LNCAP (cell line): ENCODE results near the gene AADAT.

Experiments used
- TF ChIP-seq, protein P1 (sequence below): fragments of 450-650 bp; IDR thresholded peaks from 2 replicates; pipeline ENCODE4 v1.5.1; 2017; ENCODE audit warnings: mild to moderate bottlenecking

The AADAT gene

DNA sequence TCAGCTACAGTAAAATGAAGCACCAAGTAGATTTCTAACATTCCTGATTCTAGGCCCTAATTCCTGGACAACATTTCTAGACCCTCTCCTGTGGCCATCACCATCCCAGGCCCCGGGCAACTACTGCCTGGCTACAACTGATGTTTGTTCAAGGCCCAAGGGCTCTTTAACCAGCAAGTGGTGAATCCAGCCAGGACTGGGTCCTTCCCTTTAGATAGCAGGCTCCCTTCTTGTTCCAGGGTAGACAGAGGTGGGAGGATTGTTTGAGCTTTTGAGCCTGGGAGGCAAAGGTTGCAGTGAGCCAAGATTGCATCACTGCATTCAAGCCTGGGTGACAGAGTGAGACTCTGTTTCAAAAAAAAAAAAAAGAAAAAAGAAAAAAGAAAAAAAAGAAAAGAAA, 12.7 kb upstream of the AADAT start:
- TF ChIP-seq, protein P1, sequence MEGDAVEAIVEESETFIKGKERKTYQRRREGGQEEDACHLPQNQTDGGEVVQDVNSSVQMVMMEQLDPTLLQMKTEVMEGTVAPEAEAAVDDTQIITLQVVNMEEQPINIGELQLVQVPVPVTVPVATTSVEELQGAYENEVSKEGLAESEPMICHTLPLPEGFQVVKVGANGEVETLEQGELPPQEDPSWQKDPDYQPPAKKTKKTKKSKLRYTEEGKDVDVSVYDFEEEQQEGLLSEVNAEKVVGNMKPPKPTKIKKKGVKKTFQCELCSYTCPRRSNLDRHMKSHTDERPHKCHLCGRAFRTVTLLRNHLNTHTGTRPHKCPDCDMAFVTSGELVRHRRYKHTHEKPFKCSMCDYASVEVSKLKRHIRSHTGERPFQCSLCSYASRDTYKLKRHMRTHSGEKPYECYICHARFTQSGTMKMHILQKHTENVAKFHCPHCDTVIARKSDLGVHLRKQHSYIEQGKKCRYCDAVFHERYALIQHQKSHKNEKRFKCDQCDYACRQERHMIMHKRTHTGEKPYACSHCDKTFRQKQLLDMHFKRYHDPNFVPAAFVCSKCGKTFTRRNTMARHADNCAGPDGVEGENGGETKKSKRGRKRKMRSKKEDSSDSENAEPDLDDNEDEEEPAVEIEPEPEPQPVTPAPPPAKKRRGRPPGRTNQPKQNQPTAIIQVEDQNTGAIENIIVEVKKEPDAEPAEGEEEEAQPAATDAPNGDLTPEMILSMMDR, result no peak

DNA sequence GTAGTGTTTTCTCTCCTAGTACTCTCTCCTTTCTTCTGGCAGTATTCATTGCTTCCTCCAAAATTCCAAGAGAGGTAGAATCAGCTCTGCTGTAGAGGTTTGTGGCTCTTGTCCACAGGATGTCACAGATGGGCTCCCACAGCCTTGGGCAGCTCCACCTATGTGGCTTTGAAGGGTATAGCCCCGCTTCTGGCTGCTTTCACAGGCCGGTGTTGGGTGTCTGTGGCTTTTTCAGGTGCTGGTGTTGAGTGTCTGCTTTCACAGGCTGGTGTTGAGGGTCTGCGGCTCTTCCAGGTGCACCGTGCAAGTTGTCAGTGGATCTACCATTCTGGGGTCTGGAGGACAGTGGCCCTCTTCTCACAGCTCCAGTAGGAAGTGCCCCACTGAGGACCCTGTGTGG, 7.9 kb upstream of the AADAT start:
- TF ChIP-seq, protein P1, result no peak

DNA sequence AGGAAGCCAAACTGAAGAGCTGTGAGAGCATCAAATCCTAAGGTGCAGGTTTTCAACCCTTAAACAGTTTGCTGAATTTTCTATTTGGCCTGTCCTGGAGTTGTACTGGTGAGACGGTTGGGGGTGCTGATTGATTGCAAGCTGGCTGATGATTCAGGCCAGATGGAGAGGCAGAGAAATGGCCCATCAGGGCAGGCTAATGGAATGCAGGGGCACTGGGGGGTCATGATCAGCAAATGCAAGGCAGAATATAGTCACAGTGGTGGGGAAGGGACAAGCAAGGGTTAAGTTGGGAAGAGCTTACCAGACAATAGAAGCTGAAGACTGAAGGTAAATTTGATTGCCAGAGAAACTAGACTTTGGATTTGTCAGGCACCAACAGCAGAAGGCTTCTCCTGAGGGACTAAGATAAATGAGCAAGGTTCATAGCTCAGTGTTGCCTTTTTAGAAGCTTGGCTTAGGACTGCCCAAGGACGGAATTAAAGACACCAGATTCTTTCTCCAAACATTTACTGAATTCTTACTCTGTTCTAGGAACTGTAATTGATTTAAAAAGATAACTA, 4.3 kb upstream of the AADAT start:
- TF ChIP-seq, protein P1, result no peak

DNA sequence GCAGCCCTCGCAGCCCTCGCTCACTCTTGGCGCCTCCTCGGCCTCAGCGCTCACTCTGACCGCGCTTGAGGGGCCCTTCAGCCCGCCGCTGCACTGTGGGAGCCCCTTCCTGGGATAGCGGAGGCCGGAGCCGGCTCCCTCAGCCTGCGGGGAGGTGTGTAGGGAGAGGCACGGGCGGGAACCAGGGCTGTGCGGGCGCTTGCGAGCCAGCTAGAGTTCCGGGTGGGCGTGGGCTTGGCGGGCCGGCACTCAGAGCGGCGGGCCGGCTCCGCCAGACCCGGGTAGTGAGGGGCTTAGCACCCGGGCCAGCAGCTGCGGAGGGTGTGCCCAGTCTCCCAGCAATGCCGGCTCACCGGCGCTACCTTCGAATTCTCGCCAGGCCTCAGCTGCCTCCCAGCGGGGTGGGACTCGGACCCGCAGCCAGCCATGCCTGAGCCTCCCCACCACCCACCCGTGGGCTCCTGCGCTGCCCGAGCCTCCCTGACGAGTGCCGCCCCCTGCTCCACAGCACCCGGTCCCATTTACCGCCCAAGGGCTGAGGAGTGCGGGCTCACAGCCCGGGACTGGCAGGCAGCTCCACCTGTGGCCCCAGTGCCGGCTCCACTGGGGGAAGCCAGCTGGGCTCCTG, 1.4 kb upstream of the AADAT start:
- TF ChIP-seq, protein P1, result no peak

DNA sequence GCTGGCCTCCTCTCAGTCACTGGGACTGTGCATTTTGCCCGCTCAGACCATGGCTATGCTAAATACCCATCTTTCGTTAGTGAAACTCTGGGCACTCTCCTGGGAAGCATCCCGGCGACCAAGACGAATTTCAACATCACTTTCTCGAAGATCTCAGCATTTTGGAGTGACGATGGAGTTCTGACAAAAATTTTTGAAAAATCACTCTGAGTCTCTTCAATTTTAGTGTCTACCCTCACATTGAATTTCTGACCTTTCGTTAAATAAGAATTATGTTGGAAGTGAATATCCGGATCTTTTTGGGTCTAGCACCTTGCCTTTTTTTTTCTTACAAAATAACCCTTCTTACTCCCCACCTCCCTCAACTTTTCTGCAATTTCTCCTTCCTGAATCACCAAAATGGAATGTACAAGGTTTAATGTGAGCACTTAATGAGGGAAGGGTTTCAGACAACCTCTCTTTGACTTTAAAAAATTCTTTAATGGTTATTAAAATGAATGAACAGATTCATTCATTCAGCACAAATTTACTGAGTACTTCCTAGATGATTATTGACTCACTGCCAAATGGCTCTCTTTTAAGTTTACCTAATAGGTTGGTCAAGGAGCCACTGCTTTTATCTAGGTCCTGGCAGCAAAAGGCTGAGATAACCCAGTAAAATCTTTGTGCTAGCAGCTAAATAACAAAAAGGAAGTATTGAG, 746 bp upstream of the AADAT start:
- TF ChIP-seq, protein P1, result no peak

DNA sequence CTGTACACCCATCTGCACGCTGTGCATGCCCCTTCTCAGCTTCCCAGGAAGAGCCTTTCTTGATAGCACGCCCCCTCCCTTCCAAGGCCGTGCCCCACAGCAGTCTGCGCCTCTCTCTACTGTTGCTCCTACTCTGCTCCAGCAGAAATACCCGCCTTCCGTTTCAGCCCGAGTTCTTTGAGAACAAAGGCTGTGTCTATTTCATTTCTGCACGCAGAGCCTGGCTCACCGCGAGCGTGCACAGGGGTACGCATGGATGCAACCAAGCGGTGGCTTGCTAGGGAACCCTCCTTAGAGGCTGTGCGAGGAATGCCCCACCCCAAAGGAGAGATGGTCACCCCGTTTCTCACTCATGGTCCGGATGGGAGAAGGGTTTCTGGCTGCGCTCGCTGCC, 485 bp downstream of the AADAT start:
- TF ChIP-seq, protein P1, result no peak

DNA sequence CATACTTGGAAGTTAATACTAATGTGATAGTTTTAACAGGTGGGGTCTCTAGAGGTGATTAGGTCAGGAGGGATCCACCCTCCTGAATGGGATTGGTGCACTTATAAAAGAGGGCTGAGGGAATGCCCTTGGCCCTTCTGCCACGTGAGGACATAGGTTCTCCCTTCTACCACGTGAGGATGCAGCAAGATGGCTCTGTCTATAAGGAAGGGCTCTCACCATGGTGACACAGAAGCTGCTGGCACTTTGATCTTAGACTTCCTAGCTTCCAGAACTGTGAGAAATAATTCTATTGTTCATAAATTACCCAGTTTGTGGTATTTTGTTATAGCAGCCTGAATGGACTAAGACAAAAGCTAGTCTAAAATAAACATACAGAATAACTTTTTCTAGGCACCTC, 1.0 kb downstream of the AADAT start:
- TF ChIP-seq, protein P1, result no peak
